GM21528 (cell line): ENCODE measurements around the gene PCDH17.

Experiments
- ATAC-seq: cut with Tn5 transposase; IDR thresholded peaks from one replicate; pipeline ENCODE4 v1.9.1; 2021; ENCODE audit warnings: mild to moderate bottlenecking, moderate library complexity; ENCODE audit not compliant: unreplicated experiment, low FRiP score

Gene PCDH17, protein sequence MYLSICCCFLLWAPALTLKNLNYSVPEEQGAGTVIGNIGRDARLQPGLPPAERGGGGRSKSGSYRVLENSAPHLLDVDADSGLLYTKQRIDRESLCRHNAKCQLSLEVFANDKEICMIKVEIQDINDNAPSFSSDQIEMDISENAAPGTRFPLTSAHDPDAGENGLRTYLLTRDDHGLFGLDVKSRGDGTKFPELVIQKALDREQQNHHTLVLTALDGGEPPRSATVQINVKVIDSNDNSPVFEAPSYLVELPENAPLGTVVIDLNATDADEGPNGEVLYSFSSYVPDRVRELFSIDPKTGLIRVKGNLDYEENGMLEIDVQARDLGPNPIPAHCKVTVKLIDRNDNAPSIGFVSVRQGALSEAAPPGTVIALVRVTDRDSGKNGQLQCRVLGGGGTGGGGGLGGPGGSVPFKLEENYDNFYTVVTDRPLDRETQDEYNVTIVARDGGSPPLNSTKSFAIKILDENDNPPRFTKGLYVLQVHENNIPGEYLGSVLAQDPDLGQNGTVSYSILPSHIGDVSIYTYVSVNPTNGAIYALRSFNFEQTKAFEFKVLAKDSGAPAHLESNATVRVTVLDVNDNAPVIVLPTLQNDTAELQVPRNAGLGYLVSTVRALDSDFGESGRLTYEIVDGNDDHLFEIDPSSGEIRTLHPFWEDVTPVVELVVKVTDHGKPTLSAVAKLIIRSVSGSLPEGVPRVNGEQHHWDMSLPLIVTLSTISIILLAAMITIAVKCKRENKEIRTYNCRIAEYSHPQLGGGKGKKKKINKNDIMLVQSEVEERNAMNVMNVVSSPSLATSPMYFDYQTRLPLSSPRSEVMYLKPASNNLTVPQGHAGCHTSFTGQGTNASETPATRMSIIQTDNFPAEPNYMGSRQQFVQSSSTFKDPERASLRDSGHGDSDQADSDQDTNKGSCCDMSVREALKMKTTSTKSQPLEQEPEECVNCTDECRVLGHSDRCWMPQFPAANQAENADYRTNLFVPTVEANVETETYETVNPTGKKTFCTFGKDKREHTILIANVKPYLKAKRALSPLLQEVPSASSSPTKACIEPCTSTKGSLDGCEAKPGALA (N-terminal part only)

DNA sequence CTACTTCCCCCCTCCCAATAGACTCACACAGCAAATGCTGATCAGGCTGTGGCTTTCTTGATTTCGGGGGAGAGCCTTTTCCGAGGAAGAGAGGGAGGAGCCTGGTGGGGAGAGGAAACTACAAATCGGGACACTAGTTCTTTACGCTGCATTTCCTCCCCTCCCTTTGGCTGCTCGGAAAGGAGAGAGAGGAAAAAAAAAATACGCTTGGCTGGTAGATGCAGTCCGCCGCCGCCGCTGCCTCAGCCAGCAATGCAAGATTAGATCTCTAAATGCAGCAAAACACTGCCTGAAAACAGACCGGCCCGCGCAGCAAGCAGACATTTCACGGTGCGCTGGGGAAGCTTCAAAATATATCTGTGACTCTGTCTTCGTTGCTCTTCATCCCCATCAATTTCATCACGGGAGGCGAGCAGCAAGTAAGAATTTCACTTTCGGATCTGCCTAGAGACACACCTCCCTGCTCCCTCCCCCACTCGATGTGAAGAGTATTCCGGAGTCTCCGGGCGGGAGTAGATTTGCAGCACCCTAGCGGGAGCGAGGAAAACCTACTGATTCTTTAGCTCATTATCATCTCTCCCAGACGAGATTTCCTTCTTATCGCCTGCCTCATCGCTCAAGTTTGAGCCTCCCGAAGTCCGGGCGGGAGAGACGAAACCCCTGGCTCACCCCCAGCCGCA, at the start of gene PCDH17:
Gene PCDH17 (plus strand): TSS at position 149 of the 680 bp plus-strand sequence. CDS start 803 bp downstream, outside the sequence.
- no peak for ATAC-seq

DNA sequence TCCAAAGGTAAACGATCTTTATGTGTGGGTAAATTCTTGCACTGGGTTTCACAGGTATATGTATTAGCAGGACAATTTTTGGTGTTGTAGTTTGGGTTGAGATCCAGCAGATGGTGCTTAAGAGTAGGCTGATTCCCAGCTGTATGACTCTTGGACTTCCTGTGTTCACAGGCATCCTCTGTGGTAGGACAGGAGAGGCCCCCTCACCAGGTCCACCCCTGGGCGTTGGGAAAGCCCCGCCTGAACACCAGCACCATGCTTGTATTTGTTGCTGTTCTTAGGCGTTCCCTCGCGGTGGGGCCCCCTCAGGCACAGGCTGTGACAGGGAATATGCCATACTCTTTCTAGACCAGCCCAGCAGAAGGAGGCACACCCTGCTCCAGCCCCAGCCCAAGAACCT, 49.5 kb upstream of the PCDH17 start:
- ATAC-seq = no peak

DNA sequence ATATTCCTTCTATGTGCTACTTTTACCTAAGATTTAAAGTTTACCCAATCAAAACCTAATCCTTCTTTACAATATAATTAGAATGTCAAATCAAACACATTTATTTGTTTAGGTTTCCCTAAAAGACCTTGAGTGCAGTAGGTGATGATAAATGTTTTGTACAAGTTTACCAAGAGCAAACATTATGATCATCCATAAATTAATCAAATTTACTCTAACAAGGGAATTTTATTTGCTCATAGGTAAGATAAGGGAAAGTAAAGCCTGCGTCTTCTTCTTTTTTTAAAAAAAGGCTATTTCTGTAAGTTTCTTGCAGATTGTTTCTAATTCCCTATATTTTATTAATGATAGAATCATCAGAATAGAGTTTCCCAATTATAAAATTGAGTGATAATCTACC, 48.0 kb upstream of the PCDH17 start:
- no peak for ATAC-seq

DNA sequence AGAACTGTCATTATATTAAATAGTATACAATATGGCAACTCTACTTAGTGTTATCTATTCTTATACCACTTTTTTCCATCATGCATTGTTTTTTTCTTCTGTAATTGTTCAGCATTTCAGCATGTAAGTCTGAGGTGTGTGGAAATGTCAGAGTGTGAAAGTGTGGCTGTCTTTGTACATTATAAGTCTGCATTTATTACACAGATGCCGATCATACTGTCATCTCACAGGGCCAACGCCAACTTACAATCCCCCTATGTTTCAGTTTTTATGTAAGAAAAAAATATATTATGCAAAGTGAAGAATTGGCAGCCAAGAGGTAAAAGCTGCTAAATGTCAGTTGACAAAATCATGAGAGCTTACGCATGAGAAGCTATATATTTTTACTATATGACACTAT, 42.9 kb upstream of the PCDH17 start:
- ATAC-seq = no peak

DNA sequence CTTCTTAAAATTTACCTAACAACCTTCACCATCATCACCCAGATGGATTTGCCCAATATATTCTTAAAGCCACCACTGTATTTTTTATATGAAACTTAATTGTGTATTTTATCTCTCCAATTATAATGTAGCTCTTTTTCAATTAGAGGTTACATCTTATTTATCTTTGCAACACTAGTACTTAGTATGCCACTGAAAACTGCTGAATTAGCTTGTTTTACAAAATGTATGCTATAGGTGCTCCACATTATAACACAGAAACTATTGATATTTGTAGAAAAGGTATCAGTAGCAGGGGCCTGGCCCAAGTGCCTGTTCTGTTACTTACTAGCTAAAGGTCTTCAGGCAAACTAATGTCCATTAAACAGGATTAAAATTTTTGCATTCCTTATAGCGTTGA, 35.8 kb upstream of the PCDH17 start:
- ATAC-seq = no peak

DNA sequence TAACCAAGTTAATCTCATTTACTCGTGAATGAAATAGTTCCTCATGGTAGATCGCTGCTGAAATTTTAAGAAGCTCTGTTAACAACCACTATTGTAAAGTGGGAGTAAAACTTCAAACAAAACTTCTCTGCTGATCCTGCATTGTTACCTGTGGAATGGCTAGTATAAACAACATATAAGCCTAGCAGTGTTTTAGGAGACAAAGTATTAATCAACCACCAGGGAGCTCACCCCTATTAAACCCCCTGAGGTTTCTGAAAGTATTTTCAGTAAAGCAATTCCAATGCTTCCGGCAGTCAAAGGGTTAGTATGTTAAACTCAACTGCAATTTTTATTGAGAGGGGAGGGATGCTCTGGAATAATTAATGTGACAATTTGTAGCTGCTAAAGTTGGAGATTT, 30.0 kb upstream of the PCDH17 start:
- ATAC-seq = no peak

DNA sequence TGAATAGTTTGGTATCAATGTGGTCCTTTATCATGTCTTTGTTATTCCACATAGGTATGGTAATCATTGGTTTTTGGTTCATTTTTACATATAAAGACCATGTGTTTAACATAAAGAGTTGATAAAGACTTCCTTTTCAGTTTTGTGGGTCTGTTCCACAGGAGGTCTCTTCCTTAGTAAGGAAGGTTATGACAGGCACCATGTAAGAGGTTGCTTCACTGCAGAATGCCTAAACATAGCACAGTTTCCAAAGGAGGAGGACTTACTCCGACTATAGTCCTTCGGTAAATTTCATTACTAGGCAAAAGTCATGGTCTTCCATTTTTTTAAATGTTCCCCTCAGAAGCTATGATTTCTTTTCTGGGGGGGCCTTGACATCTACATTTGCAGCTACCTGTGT, 27.1 kb upstream of the PCDH17 start:
- no peak for ATAC-seq

DNA sequence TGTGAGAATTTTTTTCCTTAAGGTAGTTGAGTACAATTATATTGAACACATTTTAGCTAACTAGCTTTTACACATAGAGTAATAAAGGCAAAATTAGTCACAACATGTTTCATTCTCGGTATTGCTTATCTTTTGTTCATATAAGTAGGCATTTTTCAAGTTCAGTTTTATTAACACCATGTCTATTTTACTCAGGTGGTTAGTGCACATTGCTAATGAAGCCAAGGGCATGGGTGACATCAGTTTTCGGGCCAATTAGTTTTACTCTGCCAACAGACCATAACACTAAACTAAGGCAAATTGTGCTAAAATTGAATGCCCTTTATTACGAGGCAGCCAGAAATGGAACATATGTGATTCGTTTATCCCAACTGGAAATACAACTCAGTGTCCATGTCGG, 19.6 kb upstream of the PCDH17 start:
- ATAC-seq = no peak

DNA sequence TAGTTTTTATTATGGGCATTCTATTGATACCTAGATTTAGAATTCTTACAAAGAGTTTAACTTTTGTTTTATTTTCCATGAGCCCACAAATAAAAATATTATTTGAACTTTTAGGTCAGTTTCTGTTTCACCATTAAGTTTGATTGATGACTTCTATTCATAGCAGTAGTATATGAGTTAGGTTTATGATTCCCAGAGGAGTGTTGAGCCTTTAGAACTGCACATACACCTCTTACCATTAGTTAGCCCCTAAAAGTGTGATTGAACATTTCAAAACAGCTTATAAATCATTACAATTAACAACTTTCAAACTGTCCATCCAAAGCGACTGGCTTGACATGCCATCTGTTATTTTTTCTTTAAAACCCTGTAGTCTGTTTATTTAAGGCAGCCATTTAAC, 19.0 kb upstream of the PCDH17 start:
- ATAC-seq = no peak

DNA sequence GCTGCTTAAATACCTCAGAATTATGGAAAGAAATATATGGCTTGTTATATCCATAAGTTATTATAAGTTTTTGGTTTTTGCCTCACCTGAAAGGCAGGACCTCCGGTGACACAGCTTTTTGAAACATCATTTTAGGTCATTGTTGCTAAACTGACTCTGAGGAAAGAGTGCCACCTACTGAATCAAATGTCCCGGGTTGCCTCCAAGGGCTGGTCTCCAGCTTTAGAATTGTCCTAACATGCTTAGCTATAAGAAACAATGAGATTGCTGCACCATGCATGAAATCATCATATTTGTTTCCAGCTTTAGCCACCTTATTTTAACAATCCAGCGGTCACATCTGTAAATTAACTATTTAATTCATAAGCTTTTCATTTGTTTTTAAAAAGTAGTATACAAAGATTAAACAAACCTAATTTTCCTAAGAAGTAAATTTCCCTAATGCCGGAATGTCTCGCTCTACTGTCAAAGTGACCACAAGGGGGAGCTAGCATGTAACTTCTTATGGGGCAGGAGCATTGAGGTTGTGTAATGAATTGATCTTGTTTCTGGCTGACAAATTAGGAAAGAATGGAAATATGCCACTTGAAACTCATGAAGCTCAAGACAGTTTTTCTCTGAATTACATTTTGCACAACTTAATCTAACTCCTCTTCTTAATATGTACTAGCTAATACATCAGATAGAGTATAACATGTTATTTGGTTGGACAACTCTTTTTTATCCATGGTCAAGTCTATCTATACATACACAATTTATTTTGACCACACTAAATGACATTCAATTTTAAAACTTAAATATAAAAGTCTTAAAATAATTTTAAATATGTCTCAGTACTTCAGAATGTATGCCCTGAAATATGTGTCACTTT, 6.7 kb upstream of the PCDH17 start:
- ATAC-seq = no peak

DNA sequence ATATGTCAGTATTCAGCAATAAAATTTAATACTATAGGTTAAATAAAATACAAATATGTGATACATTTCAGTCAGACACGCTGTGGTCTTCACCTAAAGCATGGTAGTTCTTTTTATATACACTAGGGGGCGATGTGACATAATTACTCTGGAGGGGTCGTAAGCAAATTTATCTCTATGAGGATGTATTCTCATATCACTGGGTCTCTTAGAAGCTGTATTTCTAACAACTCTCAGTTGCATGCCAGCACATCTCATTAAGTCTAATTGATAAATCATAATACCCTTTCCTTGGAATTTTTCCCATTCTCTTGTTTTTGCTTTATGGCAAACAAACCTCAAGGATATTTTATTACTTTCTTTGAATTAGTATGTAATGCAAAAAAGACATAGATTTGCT, 3.9 kb upstream of the PCDH17 start:
- no peak for ATAC-seq

DNA sequence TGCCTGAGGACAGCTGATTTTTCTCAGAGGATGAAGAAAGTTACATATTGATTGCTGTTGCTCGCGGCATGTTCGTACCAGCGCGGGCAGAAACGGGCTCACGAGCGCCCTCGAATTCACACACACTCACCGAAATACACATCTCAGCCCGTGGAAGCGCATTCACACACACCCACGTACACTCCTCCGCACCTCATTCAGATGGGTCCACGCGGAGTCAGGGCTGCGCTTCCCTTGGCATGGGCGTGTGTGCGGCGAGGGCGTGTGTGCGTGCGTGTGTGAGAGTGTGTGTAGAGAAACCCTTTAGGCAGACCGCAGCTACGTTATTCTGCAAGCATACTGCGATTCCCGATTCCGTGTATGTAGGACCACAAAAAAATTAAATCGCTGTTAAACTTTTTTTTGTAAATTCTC, 2.1 kb upstream of the PCDH17 start:
- ATAC-seq = no peak

DNA sequence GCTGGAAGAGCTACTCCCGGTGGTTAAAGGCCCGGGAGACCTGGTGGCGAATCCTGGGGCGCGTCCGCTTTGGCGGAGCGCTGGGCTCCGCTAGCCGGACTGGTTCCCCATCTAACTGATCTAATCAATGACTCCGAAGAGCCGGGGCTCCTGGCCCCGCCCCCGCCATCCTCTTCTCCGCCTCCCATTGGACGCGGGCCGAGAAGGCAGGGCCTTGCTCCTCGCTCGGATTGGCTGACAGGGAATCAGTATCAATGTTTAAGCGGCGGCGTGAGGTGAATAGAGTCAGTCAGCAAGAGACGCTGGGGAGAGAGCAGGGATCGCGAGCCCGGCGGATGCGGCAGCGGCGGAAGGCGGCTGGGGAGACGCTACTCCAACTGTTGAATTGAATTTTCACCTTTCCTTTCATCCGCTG, 1.7 kb upstream of the PCDH17 start:
- peak; percentile 45 for ATAC-seq

DNA sequence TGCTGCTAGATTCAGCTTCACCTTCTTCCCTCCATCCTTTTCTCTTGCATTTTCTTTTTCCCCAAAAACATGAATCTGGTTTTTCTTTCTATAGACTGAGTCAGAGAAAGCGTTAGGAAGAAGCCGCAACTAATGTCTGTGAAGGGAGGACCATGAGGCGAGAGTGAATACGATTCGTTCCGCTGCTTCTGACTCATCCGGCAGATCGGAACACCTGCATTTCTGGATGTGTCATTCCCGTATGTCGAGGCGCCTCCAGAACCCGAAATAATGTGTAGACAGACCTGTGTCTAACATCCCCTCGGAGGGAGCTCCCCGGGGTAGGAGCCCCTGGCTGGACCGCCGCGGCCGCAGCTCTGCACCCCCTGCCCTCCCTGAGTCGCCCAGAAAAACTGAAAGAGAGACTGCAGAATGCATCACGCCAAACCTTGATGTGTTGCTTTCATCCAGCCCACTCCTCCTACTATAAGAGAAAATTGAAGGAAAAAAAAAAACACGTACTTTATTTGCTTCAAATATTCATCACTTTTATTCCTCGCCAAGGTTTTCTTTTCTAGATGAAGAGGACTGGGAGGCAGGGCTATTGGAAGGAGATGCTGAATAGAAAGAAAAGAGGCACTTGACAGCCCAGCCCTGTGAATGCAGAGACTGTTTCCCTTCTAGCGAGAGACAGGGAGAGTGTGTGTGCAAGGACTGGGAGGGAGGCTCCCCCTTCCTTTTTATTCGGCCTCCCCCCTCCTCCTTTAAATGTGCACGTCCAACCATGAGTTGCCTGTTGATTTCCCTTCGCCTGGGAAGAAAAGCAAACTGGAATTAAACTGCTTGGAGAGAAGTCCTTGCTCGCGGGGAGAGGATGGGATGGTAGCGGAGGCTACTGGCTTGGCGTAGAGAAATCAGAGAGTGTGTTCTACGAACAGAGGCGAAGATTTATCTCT, 616 bp upstream of the PCDH17 start:
- no peak for ATAC-seq

DNA sequence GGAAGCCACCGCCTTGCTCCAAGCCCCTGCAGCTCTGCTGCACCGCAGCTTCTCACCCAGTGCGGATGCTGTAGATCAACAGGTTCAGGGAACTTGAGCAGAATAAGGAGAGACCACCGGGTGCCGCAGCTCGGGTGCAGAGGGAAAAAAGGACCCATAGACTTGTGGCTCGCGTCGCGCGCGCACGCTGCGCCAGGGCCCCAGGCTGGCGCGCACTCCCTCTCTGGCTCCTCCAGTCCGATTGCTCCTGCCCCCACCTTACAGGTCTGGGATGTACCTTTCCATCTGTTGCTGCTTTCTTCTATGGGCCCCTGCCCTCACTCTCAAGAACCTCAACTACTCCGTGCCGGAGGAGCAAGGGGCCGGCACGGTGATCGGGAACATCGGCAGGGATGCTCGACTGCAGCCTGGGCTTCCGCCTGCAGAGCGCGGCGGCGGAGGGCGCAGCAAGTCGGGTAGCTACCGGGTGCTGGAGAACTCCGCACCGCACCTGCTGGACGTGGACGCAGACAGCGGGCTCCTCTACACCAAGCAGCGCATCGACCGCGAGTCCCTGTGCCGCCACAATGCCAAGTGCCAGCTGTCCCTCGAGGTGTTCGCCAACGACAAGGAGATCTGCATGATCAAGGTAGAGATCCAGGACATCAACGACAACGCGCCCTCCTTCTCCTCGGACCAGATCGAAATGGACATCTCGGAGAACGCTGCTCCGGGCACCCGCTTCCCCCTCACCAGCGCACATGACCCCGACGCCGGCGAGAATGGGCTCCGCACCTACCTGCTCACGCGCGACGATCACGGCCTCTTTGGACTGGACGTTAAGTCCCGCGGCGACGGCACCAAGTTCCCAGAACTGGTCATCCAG, 964 bp downstream of the PCDH17 start:
- ATAC-seq = no peak

DNA sequence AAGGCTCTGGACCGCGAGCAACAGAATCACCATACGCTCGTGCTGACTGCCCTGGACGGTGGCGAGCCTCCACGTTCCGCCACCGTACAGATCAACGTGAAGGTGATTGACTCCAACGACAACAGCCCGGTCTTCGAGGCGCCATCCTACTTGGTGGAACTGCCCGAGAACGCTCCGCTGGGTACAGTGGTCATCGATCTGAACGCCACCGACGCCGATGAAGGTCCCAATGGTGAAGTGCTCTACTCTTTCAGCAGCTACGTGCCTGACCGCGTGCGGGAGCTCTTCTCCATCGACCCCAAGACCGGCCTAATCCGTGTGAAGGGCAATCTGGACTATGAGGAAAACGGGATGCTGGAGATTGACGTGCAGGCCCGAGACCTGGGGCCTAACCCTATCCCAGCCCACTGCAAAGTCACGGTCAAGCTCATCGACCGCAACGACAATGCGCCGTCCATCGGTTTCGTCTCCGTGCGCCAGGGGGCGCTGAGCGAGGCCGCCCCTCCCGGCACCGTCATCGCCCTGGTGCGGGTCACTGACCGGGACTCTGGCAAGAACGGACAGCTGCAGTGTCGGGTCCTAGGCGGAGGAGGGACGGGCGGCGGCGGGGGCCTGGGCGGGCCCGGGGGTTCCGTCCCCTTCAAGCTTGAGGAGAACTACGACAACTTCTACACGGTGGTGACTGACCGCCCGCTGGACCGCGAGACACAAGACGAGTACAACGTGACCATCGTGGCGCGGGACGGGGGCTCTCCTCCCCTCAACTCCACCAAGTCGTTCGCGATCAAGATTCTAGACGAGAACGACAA, 1.8 kb downstream of the PCDH17 start:
- no peak for ATAC-seq
